Fibroblast of mammary gland (primary cell): ENCODE data around the gene VASH2.

Experiments
- DNase-seq: peaks from one replicate; pipeline ENCODE4 v3.0.0-alpha.2; 2010; ENCODE audit warnings: low read depth
- H3K4me3 ChIP-seq: 2 replicates; pipeline ENCODE4 v1.5.1; 2011; ENCODE audit warnings: low read depth, mild to moderate bottlenecking, low read length, moderate library complexity; ENCODE audit not compliant: control insufficient read depth
- CTCF ChIP-seq: conservative IDR thresholded peaks from 2 replicates; pipeline ENCODE4 v1.5.1; 2011; ENCODE audit warnings: low read depth, low read length, inconsistent platforms; ENCODE audit not compliant: control insufficient read depth, insufficient read depth

The VASH2 gene

DNA sequence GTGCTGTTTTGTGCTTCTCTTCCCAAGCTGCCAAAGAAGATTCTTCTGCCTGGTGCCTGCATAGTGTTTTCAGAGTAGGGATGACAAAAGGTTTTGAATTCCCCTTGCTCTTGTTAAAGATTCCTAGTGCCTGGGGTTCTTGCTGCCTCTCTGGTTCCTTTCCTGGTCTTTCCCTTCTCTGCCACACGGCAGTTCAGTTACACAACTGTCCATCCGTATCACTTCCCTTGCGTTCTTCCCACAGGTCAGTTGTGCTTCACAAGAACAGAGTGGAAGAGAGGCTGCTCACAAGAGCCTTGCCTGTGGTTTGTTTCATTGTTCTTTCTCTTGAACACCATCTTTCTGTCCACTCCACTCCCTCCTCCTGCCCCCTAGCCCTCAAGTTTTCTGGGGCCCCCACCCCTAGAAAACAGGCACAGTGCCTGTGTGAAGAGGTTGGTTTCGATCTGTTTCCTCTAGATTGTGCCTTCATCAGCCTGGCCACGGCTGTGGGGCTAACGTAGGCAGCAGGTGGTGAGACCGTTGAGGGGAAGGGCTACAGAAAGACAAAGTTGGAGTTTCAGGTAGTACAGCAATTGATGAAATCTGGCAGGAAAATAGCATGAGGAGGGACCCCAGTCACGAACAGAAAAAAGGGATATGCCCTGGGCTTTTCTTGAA, 5.8 kb downstream of the VASH2 start:
- H3K4me3 ChIP-seq: no peak overlapping the region
- no peak for TF ChIP-seq CTCF
- no peak for DNase-seq

DNA sequence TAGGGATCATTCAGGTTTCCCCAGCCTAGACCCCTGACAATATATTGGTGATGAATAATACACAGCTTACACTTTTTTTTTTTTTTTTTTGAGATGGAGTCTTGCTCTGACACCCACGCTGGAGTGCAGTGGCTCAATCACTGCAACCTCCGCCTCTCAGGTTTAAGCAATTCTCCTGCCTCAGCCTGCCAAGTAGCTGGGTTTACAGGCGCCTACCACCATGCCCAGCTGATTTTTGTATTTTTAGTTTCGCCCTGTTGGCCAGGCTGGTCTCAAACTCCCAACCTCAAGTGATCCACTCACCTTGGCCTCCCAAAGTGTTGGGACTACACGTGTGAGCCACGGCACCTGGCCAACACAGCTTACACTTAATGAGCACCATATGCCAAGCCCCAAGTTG, 7.2 kb downstream of the VASH2 start:
- DNase-seq: no peak
- no peak for TF ChIP-seq CTCF
- H3K4me3 ChIP-seq: no peak overlapping the region

DNA sequence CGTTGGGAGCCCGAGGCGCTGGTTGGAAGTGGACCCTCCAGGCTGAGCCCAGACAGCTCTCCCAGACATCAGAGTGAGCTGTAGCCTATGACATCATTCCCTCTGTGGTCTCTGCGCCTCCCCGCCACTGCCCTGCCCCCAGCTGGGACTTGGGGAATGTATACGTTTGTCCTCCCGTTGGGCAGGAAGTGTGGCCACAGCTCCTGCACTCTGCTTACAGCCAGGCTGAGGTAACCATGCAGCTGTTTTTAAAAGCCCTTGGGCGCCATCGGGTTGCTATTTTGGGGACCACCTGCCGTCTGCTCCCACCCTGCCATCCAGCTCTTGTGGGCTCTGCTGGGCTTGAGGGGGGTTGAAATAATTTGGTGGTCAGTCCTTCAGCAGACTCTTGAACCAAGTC, 7.8 kb downstream of the VASH2 start:
- no peak overlapping the region for H3K4me3 ChIP-seq
- TF ChIP-seq CTCF: no peak
- no peak for DNase-seq

DNA sequence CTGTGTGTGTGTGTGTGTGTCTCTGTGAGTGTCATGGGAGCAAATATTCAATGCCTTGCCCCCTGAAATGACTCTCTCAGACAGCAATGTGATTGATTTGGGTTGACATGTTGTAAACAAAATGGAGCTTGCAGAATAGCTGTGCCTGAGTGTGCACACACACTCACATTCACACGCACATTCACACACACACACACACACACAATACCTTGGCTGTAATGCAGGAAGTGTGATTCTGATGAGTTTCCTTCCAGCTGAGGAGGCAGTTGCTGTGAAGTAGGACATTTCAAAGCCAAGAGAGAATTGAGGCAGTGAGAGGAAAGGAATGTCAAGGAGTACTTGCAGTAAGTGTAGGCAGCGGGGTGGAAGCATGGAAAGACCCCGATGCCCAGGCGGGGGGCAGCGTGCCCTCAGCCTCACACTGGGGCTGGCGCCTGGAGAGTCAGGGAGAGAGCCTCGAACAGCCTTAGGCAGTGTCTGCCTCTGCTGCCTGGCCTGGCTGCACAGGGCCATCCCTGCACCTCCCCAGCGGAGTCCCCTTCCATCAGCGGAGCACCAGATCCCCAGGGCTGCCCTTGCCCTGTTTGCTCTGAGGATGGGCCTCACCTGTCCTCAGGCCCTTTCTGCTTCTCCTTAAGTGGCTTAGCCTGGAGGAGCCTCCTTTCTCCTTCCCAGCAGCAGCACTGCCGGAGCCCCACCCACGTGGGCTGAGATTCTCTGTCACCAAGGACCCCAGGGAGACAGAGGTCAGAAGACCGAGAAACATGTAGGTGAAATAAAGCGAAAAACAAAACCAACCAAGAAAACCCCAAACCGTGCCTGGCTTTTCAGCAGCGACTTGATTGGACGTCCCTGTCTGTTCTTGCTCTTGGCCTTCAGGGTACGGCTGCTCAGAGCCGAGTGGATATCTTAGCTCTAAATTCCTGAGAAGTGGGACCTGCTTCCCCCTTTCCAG, 9.2 kb downstream of the VASH2 start:
- DNase-seq: no peak
- no peak overlapping the region for H3K4me3 ChIP-seq
- no peak for TF ChIP-seq CTCF

GRCh38 chr1:212960932-212961331, 10.6 kb downstream of the VASH2 start:
- no peak overlapping the region for H3K4me3 ChIP-seq
- DNase-seq: no peak
- no peak for TF ChIP-seq CTCF

DNA sequence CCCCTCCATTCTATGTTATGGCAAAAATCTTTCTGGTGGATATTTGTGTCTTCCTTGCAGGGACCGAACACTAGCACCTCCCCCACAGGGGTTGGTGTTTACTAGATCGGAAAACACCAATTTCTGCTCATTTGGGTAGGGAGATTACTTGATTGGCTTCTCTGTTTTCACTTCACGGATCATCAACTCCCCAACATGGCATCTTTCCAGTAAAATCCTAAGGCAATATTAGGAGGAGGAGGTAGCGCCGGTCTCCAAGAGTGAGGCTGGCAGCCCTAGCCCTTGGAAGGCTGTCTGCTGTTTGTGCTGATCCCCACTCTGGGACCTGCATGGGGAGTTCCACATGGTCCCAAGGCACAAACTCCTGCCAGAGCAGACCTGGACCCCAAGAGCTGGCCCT, 12.2 kb downstream of the VASH2 start:
- H3K4me3 ChIP-seq: no peak overlapping the region
- no peak for TF ChIP-seq CTCF
- DNase-seq: no peak
